Measurements from ENCODE around the gene ZNF253.
A peak's percentile ranks its signal among the peaks of the same experiment; 100 is the strongest.
"Not testable (repeated sequence)": the region's sequence is repeated elsewhere in the genome, so short reads cannot be mapped to it uniquely, and the experiment has no call there.

ZNF253 gene

DNA sequence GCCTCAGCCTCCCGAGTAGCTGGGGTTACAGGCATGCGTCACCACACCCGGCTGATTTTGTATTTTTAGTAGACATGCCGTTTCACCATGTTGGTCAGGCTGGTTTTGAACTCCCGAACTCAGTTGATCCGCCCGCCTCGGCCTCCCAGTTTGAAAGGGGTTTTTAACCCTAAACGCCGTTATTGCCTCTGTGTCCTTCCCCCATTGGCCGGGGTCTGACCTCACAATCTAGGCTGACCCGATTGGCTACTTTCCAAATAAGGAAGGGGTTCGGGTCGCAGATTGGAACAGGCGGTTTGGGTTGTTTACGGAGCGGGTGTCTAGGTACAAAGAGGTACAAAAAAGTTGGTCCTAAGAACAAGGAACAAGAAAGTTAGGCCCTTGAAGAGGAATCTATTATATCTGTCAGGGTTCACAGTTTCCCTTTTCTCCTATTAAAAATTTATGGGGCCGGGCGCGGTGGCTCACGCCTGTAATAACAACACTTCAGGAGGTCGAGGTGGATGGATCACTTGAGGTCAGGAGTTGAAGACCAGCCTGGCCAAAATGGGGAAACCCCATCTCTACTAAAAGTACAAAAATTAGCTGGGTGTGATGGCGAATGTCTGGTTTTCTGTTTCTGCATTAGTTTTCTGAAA is 1.0 kb downstream of the ZNF253 start:
- TF ChIP-seq ZNF274 (IDR thresholded peaks at IDR 0.05; ENCODE audit: low read depth, low read length), result no peak
- peak overlapping the region; percentile 77 for H3K4me3 ChIP-seq (ENCODE audit: low read length)

GRCh38 chr19:19870086-19870485 is 4.4 kb downstream of the ZNF253 start:
- H3K4me3 ChIP-seq (ENCODE audit: low read length), result not testable (repeated sequence)

DNA sequence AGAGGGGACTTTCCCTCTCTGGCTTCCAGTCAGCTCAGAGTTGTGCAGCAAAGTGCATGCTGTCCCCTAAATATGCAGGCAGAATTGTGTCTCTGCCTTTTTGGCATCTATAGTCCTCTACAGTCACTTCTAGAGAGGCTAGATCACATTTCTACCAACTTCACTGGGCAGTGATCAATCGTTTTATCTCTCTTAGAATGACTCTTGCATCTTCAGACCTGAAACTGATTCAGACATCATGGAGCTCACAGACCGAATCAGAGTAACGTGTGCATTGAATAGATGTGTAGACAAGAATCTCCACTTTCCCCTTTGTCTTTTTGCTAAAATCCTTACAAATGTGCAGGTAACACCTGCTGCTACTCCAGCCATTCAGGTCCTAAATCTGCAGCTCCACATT is 6.2 kb downstream of the ZNF253 start:
- TF ChIP-seq ZNF274 (IDR thresholded peaks at IDR 0.05; ENCODE audit: low read depth, low read length), result no peak

GRCh38 chr19:19873381-19873780 is 7.7 kb downstream of the ZNF253 start:
- TF ChIP-seq ZNF274 (IDR thresholded peaks at IDR 0.05; ENCODE audit: low read depth, low read length), result no peak
- H3K4me3 ChIP-seq (ENCODE audit: low read length), result no peak overlapping the region

More for the DNA sequence above, 6.2 kb downstream of the ZNF253 start:
- no peak overlapping the region for H3K4me3 ChIP-seq (ENCODE audit: low read length)

DNA sequence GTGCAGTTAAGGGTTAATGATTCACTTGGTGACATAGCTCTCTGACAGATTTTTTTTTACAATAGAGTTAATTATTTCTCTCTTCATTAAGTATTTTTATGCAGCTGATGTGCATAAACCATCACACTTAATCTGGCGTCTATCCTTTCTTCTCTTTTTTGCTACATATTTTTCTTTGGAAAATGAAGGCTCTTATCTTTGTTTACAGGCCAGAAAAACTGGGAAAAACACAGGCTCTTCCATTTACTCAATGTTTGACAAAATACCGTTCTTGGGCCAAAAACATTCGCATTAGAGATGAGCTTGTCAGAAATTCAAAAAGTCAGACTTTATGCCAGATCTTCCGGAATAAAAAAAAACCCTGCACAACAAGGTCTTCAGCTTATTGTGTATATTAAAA is 12.0 kb downstream of the ZNF253 start:
- H3K4me3 ChIP-seq (ENCODE audit: low read length), result no peak overlapping the region
- no peak for TF ChIP-seq ZNF274 (IDR thresholded peaks at IDR 0.05; ENCODE audit: low read depth, low read length)

DNA sequence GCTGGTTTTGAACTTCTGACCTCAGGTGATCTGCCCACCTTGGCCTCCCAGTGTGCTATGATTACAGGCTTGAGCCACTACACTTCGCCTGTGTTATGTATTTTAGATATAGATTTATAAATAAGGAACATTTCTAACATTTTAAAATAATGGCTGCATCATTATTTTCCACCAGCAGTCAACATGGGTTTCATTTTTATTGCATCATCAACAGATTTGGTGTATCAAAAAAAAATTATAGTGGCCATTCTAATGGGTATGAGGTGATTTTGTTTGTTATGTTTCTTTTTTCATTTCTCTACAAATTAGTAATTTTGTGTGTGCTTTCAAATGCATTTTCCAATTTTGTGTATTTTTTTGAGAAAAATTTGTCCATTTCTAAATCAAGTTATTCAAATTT is 18.9 kb downstream of the ZNF253 start:
- TF ChIP-seq ZNF274 (IDR thresholded peaks at IDR 0.05; ENCODE audit: low read depth, low read length), result no peak
- no peak overlapping the region for H3K4me3 ChIP-seq (ENCODE audit: low read length)

GRCh38 chr19:19892055-19892941 is 26.6 kb downstream of the ZNF253 start:
- H3K4me3 ChIP-seq (ENCODE audit: low read length), result not testable (repeated sequence)
- TF ChIP-seq ZNF274 (IDR thresholded peaks at IDR 0.05; ENCODE audit: low read depth, low read length), result peak; percentile 48; the same call in 1 of the 2 replicates

DNA sequence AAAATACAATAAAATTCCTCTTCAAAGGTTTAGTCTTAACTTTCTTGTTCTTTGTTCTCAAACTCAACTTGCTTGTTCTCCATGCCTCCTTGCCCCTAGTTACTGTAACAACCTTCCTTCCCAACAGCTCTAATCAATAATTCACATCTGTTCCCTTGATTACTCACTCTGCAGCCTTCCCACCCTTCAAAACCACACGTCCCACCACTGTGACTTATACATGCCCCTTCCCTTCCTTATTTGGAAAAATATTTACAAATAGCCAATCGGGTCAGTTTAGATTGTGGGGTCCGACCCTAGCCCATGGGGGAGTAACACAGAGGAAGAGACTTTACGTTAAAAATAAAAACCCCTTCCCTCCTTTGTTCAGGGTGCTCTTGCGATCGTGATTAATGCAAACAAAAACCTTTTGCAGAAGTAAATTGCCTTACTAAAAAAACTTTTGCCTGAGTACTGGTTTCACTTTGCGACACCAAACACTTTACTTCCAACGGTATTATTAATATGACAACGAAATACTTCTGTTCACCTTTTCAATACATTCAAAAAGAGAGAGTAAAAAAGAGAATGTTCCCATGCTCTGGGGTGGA is 34.6 kb downstream of the ZNF253 start:
- no peak for TF ChIP-seq ZNF274 (IDR thresholded peaks at IDR 0.05; ENCODE audit: low read depth, low read length)
- H3K4me3 ChIP-seq (ENCODE audit: low read length), result peak overlapping the region; percentile 77; the same call in 1 of the 2 replicates

- TF ChIP-seq ZNF274 (IDR thresholded peaks at IDR 0.05; ENCODE audit: low read depth, low read length), result no peak
- H3K4me3 ChIP-seq (ENCODE audit: low read length), result peak within 1 kb of the TSS; percentile 77; the same call in 1 of the 2 replicates
Observed at GRCh38 chr19:19900729-19901444, 35.2 kb downstream of the ZNF253 start, which contains the start of gene ZNF93. TSS of gene ZNF93 (plus strand) at chr19:19900946. CDS start at chr19:19901089, 143 bp downstream.

DNA sequence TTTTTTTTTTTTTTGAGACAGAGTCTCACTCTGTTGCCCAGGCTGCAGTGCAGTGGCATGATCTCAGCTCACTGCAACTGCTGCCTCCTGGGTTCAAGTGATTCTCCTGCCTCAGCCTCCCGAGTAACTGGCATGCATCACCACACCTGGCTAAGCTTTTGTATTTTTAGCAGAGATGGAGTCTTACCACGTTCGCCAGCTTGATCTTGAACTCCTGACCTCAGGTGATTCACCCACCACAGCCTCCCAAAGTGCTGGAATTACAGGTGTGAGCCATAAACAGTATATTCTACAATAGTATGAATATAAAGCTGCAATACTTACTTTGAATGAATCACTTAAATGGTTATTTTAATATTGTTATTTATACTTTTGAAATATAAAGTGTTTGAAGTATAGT is 41.9 kb downstream of the ZNF253 start:
- H3K4me3 ChIP-seq (ENCODE audit: low read length), result not testable (repeated sequence)

GRCh38 chr19:19909654-19910053 is 44.0 kb downstream of the ZNF253 start:
- no peak for TF ChIP-seq ZNF274 (IDR thresholded peaks at IDR 0.05; ENCODE audit: low read depth, low read length)
- H3K4me3 ChIP-seq (ENCODE audit: low read length), result no peak overlapping the region

- no peak for TF ChIP-seq ZNF274 (IDR thresholded peaks at IDR 0.05; ENCODE audit: low read depth, low read length)
- H3K4me3 ChIP-seq (ENCODE audit: low read length), result no peak overlapping the region
Observed at GRCh38 chr19:19911150-19911549, 45.5 kb downstream of the ZNF253 start.

DNA sequence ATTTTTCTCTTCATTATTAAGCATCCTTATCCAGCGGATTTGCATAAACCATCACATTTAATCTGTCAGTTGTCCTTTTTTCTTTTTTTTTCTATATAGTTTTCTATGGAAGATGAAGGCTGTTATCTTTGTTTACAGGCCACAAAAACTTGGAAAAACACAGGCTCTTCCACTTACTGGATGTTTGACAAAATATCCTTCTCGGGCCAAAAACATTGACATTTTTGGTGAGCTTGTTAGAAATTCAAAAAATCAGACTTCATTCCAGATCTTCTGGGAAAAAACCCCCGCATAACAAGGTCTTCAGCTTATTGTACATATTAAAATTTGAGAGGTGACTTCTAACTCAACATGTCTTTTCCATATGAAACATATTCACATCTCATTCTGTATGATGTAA is 48.9 kb downstream of the ZNF253 start:
- TF ChIP-seq ZNF274 (IDR thresholded peaks at IDR 0.05; ENCODE audit: low read depth, low read length), result no peak
- H3K4me3 ChIP-seq (ENCODE audit: low read length), result no peak overlapping the region

DNA sequence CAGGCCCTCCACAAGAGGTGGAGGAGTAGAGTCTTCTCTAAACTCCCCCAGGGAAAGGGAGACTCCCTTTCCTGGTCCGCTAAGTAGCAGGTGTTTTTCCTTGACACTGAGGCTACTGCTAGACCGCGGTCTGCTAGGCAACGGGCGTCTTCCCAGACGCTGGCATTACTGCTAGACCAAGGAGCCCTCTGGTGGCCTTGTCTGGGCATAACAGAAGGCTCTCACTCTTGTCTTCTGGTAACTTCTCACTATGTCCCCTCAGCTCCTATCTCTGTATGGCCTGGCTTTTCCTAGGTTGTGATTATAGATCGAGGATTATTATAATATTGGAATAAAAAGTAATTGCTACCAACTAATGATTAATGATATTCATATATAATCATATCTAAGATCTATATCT is 64.7 kb downstream of the ZNF253 start:
- H3K4me3 ChIP-seq (ENCODE audit: low read length), result not testable (repeated sequence)
